GM12872 (cell line): Measurements from ENCODE around the gene STARD4.

Source experiments
- TF ChIP-seq, protein P1 (sequence below): IDR thresholded peaks from 3 replicates; pipeline ENCODE4 v1.5.1; 2011; ENCODE audit warnings: low read depth, mild to moderate bottlenecking, low read length, moderate library complexity; ENCODE audit not compliant: insufficient read depth

STARD4 gene

DNA sequence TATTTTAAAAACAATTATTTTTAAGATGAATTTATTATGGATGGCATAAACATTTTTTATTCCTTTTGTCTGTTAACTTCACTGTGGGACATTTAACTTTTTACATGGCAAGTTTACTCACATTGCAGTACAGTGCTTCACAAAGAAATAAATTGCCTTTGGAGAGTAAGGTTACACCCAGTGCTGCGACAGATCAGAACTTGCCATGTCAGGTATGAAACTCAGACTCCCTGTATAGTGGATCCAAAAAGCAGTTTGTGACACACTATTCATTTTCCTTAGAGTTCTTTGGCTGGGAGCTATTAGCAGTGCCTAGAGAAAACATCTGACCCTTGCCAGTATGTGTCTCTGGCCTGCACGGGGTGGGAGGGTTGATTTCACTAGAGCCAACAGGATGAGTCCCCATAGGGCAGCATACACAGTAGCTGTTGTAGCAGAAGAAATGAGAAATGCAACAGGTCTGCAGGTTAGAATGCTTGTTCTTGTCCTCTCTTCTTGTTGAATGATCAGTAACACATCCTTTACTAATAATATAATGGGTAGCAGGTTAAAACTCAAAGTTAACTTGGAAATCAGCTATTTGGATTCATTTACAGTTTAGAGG is 42.9 kb downstream of the STARD4 start:
- TF ChIP-seq, protein P1, sequence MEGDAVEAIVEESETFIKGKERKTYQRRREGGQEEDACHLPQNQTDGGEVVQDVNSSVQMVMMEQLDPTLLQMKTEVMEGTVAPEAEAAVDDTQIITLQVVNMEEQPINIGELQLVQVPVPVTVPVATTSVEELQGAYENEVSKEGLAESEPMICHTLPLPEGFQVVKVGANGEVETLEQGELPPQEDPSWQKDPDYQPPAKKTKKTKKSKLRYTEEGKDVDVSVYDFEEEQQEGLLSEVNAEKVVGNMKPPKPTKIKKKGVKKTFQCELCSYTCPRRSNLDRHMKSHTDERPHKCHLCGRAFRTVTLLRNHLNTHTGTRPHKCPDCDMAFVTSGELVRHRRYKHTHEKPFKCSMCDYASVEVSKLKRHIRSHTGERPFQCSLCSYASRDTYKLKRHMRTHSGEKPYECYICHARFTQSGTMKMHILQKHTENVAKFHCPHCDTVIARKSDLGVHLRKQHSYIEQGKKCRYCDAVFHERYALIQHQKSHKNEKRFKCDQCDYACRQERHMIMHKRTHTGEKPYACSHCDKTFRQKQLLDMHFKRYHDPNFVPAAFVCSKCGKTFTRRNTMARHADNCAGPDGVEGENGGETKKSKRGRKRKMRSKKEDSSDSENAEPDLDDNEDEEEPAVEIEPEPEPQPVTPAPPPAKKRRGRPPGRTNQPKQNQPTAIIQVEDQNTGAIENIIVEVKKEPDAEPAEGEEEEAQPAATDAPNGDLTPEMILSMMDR = no peak

GRCh38 chr5:111463311-111463710 is 49.0 kb downstream of the STARD4 start:
- TF ChIP-seq, protein P1 = no peak

- TF ChIP-seq, protein P1 = no peak
Observed at GRCh38 chr5:111461934-111462333, 50.4 kb downstream of the STARD4 start.

DNA sequence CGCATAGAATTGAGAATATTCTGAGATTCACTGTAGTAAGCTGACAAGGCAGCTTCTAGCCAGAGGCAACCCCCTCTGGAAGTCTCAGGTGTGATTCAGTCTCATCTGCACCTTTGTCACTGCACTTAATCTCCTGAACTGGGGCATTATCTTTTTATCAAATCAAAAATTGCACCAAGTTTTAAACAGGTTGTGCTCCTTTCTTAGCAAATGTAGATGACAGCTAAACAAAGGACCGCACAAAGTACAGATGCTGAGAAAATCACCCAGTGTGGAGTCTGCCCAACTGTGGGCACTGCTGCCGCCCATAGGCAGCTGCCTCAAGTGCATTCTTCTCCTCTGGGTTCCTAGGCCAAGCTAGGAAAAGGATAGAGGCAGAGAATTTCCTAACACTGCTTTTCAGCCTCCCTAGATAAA is 51.1 kb downstream of the STARD4 start:
- TF ChIP-seq, protein P1 = peak; percentile 68

GRCh38 chr5:111454776-111455175 is 57.6 kb downstream of the STARD4 start:
- TF ChIP-seq, protein P1 = no peak

DNA sequence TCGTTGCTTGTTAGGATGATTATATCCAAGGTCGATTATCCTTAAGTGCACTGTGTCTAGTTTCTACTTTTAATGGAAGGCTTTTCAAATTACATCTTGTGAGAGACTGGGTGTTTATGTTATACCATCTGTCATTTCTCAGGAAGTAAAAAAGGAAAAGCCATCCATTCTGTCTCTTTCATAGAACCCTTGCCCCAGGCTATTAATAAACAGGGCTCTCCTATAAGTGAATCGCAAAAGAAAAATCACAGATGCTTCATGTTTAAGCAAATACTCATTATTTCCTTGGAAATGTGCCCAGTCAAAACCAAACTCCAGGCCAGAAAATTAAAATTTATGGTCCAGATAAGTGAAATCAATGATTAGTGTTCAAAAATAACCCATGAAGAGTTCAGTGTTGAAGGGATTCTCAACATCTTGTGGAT is 58.1 kb downstream of the STARD4 start:
- TF ChIP-seq, protein P1 = no peak

DNA sequence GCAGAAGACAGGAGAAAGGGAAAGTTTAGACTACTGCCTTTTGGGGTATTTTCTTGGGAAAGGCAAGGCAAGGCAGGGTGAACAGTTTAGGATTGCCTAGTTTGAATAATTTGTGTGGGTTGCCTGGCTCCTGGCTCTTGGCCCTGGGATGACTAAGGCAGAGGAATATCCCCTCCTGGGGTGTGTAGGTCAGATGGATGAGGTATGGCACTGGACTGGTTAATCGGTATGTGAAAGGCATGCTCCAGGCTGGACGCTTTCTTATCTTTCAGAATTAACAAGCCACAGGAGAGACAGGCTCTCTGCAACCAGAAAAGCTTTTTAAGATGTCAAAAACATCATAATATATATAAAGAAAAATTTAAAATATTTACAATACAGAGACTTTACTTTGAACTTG is 58.6 kb downstream of the STARD4 start:
- TF ChIP-seq, protein P1 = no peak

DNA sequence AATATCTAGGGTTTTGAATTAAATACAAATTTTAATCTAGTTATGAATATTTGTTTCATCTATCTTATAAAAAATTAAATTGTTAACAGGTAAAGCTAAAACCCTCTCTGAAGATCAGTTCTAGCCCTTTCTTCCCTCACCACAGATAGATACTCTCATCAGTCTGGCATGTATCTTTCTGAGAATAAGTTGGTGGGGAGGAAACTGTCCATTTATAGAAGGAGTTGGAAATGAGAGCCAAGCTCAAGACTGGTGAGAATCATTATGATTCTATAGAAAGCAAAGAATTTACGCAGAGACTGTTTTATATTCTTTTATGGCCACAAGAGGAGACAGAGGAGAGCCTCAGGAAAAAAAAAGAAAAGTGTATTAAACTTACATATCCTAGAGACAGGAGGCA is 59.0 kb downstream of the STARD4 start:
- TF ChIP-seq, protein P1 = no peak
